ENCODE data around the gene VAMP5.
"Not testable (repeated sequence)": the region's sequence is repeated elsewhere in the genome, so short reads cannot be mapped to it uniquely, and the experiment has no call there.

Gene VAMP5

GRCh38 chr2:85551698-85552678 lies 32.2 kb upstream of the VAMP5 start:
- peak; percentile 58 for DNase-seq

- DNase-seq: no peak
These were observed 31.0 kb upstream of the VAMP5 start for GRCh38 chr2:85553184-85553583.

DNA sequence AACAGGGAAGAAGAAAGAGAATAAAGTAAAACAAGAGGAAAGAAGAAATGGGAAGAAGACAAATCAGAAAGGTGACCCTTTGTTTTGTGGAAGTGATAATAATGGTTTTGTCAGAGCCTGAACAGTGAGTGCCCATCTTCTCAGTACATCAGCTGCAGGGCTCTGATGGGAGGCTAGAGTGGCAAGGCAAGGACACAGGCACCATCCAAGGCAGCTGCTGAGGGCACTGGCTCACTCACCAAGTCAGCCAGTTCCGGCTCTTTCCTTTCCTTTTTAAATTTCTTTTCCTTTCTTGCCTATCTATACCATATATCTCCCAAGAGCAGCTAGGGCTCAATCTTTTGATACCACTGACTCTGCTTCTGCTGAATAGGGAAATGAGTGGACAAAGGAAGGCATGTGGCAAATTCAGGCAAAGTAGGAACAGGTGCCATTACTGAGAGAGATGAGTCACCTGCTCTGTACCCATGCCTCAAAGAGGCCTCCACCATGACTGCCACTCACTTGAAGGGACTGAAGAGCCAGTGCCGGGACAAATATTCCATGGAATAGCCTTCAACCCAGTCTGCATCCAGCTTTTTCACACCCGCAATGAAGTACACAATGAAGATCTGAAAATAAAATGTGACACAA lies 29.1 kb upstream of the VAMP5 start:
- no peak for DNase-seq

DNA sequence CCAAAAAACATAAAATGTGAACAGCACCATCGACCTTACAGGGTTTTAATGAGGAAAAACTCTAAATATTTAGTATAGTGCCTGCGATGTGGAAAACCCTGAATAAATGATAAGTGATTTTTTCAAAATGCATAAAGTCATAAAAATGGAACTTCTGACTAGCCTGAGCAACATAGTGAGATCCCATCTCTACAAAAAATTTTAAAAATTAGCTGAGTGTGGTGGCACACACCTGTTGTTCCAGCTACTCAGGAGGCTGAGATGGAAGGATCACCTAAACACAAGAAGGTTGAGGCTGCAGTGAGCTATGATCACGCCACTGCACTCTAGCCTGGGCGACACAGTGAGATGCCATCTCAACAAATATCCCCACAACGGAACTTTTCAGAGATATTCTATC lies 27.1 kb upstream of the VAMP5 start:
- no peak for DNase-seq

DNA sequence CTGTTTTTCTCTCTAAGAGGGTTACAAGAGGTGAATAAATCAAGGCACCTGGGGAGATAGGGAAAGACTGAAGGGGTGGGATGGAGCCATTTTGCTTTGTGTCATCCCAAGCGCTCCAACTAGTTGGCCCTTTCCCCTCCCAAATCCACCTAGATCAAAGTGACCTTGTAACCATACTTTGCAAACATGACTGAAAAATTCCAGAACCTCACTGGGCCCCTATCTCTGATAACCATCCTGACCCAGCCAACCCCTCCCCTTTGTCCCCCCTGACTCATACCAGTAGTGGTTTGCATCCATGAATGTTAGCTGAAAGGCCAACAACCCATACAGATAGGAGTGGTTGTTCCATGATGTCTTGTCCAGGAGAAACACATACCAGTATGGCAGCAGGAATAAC lies 26.1 kb upstream of the VAMP5 start:
- DNase-seq: no peak

GRCh38 chr2:85560403-85560726 lies 23.9 kb upstream of the VAMP5 start:
- not testable (repeated sequence) for DNase-seq

DNA sequence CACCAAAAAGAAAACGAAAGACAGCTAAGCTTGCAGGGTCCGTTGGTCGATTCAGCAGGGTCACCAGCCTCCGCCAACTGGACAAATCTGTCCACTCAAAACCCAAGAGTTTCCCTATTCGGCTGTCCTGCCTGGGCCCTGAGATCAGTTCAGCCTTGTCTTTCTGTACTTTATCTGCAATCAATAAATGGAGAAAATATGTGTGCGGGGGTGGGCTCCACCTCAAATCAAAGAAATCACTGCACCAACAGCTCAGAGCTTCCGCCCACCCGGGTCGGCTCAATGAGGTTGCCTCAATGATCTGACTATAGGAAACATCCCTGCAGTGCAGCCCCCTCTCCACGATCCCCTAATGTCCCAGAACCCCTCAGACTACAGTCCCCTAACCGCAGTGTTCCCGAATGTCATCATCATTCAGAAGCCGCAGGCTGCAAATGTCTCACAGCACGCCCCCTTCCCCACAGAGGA lies 23.4 kb upstream of the VAMP5 start:
- no peak for DNase-seq

GRCh38 chr2:85561280-85562212 lies 22.7 kb upstream of the VAMP5 start, which contains the start of gene GGCX:
GGCX (minus strand) TSS chr2:85561493; CDS start chr2:85561428, 65 bp downstream.
- peak; percentile 96 for DNase-seq

- no peak for DNase-seq
These were observed 20.1 kb upstream of the VAMP5 start for GRCh38 chr2:85564144-85564563.

GRCh38 chr2:85566265-85566664 lies 18.0 kb upstream of the VAMP5 start:
- no peak for DNase-seq

DNA sequence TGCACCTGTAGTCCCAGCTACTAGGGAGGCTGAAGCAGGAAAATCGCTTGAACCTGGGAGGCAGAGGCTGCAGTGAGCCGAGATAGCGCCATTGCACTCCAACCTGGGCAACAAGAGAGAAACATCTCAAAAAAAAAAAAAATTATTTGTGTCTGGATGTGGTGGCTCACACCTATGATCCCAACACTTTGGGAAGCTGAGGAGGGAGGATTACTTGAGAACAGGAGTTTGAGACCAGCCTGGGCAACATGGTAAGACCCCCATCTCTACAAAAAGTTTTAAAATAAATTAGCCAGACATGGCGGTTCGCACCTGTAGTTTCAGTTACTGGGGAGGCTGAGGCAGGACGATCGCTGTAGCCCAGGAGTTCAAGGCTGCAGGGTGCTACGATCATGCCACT lies 8.5 kb upstream of the VAMP5 start:
- no peak for DNase-seq

DNA sequence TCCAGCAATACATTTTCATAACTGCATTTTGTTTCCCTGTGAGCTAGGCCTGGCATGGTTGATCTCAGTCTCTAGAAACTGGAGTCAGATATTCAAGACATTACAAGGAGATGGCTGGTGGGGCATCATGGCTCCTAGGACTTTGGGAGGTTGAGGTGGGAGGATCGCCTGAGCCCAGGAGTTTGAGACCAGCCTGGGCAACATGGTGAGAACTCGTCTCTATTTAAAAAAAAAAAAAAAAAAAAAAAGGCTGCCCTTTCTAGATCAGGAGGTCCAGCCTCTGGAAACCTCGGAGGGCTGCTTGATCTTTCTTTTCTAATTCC lies 7.2 kb upstream of the VAMP5 start:
- DNase-seq: no peak

DNA sequence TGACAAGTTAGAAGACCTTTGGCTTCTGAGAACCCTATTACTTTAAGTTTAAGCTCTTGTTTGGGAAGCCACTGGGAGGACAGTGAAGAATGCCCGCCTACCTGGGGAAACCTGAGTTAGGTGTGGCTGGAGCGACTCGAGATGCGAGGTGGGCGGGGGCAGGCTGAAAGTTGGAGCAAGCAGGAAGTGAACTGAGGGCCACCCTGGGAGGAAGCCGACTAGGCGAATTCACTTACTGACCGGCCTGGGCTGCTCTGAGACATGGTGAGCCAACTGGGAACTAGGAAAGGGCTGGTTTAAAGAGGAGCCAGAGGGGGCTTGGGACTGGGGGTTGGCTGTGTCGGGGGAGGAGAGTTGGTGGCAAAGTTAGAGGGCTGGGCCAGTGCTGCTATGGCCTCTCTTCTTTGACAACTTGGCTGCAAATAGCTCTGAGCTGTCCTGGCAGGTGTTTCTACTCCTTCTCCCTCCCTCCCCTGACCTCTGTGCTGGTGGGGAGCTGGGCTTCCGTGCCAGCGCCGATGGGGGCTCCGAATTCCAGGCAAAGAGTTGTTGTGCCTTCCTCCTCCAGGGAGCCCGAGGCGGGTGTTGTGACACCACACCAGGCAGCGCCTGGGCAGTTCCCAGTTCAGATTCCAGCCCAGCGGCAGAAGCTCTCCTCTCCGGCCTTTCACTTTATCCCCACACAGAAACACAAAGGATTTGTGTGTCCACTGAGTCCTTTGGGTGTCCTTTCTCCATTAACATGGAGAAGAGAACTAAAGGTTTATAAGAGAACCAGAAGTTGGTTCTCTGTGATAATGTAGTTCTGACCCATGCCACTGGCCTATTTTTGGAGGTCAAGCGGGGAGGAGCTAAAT lies 6.6 kb upstream of the VAMP5 start, which contains the start of gene VAMP8:
Gene VAMP8 (plus strand): TSS at position 201 of the 857 bp plus-strand sequence. CDS start 61 bp downstream, at position 262.
- DNase-seq: peak; percentile 73

DNA sequence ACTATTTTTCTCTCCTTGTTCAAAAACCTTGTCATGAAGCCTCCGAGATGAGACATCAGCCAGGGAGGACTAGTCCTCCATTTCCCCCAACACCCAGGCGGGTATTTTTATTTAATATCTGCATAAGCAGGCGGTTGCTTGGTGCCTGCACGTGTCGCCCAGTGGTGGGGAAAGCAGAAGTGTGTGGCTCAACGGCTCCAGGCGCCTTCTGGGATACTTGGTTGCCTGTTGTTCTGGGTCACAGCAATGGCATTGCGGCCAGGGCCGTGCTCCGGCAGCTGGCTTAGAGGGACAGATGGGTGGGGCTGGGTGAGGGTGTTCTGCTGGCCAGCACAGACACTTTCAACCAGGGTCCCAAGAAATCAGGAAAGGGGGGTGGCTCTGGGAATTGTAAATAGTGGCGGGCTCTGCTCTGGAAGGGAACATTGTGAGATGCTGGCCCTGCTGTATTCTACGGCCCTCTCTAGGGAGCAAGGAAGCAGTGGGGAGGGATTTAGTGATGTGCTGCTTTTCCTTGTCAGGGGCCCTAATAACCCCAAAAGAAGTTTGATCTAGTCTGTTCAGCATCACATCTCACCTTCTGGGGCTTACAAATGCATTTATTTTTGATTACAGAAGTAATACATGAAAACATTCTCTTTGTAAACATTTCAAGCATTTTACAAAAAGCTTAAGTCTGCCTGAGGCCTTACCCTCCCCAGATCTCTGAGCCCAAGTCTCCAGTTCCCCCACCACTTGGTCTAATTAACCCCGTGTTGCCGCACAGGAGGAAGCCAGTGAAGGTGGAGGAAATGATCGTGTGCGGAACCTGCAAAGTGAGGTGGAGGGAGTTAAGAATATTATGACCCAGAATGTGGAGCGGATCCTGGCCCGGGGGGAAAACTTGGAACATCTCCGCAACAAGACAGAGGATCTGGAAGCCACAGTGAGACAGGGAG lies 5.7 kb upstream of the VAMP5 start:
- peak; percentile 53 for DNase-seq

- DNase-seq: no peak
These were observed 4.8 kb upstream of the VAMP5 start for GRCh38 chr2:85579266-85579935.

DNA sequence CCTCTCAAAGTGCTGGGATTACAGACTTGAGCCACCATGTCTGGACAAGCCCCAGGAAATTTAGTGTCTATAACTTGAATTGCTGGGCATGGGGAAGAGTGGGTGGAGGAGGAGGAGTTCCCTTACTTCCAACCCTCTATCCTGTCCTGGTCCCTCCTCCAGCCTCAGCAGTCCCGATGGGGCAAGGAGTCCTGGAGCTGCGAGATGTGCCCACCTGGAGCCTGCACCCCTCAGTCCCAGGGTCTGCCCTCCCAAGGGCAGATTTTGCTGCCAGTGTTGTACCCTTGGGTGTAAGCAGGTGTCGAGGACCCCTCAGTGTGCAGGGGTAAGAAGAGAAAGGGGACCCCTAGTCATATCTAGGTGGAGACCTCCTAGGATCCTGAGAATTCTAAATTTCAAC lies 4.0 kb upstream of the VAMP5 start:
- no peak for DNase-seq

- no peak for DNase-seq
These were observed 1.7 kb upstream of the VAMP5 start for GRCh38 chr2:85582492-85582891.

DNA sequence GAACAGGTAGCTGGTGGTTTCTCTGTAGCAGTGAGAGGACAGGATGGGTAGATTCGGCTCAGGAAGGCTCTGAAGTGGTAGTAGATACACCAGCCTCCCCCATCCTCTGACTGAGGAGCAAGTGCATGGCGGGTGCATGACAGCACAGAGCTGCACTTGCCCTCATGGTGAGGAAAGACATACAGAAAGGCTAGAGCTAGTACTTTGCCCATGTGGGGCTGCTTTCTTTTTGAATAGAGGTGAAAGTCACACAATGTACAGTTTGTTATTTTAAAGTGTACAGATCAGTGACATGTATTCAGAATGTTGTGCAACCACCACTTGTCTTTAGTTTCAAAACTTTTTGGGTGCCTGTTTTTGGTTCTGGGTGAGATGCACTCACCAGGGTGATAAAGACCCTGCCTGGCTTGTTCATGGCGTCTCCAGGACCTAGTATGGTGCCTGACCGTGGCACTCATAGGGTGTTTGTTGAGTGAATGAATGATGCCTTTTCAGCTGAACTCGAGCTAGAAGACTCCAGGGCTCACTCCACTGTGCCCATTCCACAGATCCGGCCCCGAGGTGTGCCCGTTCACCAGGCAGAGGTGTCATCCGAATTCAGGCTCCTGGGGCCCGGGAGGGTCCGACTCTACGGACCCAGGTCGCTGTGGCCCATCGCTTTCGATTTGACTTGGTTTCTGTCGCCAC lies 421 bp upstream of the VAMP5 start:
- DNase-seq: no peak

Measured in KG1 (cell line).